Activated CD8-positive, alpha-beta T cell treated with anti-CD3 and anti-CD28 coated beads for 36 hours (primary cell): ENCODE data around the gene GATA6. TPM values are rescaled to one million over a fixed set of nuclear protein-coding genes. Genes with fewer than 3 reads are reported as not detected.
"Not testable (repeated sequence)": the region's sequence is repeated elsewhere in the genome, so short reads cannot be mapped to it uniquely, and the experiment has no call there.

Source experiments
- ATAC-seq: fragments of 200-7000 bp; cut with Tn5 transposase; one replicate; pipeline ENCODE4 v1.10.0; 2021; ENCODE audit warnings: mild to moderate bottlenecking, moderate library complexity
- CTCF ChIA-PET: fragments of 350-600 bp; sonication (Branson Sonifier 250); formaldehyde crosslinking; loops from one replicate; lab custom pipeline; 2021; ENCODE audit warnings: antibody characterized with exemption; lab: Charles Lee
- POLR2A ChIA-PET: fragments of 350-600 bp; sonication (Branson Sonifier 250); formaldehyde crosslinking; loops from one replicate; lab custom pipeline; 2021; ENCODE audit warnings: antibody characterized with exemption; lab: Charles Lee
- DNase-seq: peaks from one replicate; pipeline ENCODE4 v3.0.0-alpha.2; 2020
- H3K27ac Mint-ChIP-seq: one replicate; pipeline ENCODE4 v1.8.0; 2021; ENCODE audit warnings: mild to moderate bottlenecking, mixed read lengths
- H3K27me3 Mint-ChIP-seq: one replicate; pipeline ENCODE4 v1.8.0; 2021; ENCODE audit warnings: mixed read lengths
- H3K36me3 Mint-ChIP-seq: one replicate; pipeline ENCODE4 v1.8.0; 2021; ENCODE audit warnings: low read depth, mixed read lengths
- H3K4me1 Mint-ChIP-seq: one replicate; pipeline ENCODE4 v1.8.0; 2021; ENCODE audit warnings: low read depth, mixed read lengths
- H3K4me3 Mint-ChIP-seq: one replicate; pipeline ENCODE4 v1.8.0; 2021; ENCODE audit warnings: mild to moderate bottlenecking, moderate library complexity, mixed read lengths
- H3K9me3 Mint-ChIP-seq: one replicate; pipeline ENCODE4 v1.8.0; 2021; ENCODE audit warnings: mixed read lengths
- CTCF ChIP-seq: fragments of 200-600 bp; IDR thresholded peaks from one replicate; pipeline ENCODE4 v1.8.0; 2022; ENCODE audit warnings: antibody characterized with exemption, mild to moderate bottlenecking
- intact Hi-C: fragments of 100-400 bp; cut with micrococcal nuclease; formaldehyde crosslinking; loops from one replicate; pipeline ENCODE4 v1.10.0; 2022
- total RNA-seq, 2 experiments: library from RNA; stranded (reverse); gene quantifications; one replicate each; pipeline ENCODE4 v1.2.3, GENCODE V29; 2021

Gene GATA6
- total RNA-seq, 2 experiments from 2014 or later, result not detected

- H3K4me3 Mint-ChIP-seq, result no peak overlapping the region
- ChIA-PET CTCF (no interaction called here), POLR2A (no interaction called here)
- peaks cover 4% of the 10 kb centered on the region for H3K4me1 Mint-ChIP-seq
- TF ChIP-seq CTCF, result no peak
- ATAC-seq (no peak), DNase-seq (no peak)
- H3K36me3 Mint-ChIP-seq, result no peaks in the 10 kb centered on the region
- intact Hi-C loops, result no loop called here
- no peak overlapping the region for H3K27ac Mint-ChIP-seq
- peaks cover 2% of the 10 kb centered on the region for H3K27me3 Mint-ChIP-seq
- no peaks in the 10 kb centered on the region for H3K9me3 Mint-ChIP-seq
Measured at GRCh38 chr18:22214731-22215528, 45.5 kb downstream of the GATA6 start.

DNA sequence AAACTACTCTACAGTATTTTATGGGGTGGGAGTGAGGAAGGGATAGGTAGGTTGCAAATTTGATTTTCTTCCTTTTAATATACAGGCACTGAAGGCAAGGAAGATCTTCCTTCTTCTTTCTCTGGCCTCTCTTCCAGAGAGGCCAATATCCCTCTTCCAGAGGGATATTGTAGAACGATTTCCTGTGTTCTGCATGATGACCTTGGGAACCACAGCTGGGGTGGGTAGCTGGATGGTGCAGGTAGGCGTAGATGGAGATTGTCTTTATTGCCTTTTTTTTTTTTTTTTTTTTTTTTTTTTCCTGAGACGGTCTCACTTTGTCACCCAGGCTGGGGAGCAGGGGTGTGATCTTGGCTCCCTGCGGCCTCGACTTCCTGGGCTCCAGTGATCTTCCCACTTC, 49.4 kb downstream of the GATA6 start:
- no peaks in the 10 kb centered on the region for H3K9me3 Mint-ChIP-seq
- no peaks in the 10 kb centered on the region for H3K36me3 Mint-ChIP-seq
- no peak for TF ChIP-seq CTCF
- no peak for DNase-seq
- H3K4me3 Mint-ChIP-seq, result no peak overlapping the region
- no peak for ATAC-seq
- POLR2A ChIA-PET, result no interaction called here
- H3K4me1 Mint-ChIP-seq, result peaks cover 14% of the 10 kb centered on the region
- intact Hi-C loops, result no loop called here
- CTCF ChIA-PET, result no interaction called here
- no peaks in the 10 kb centered on the region for H3K27me3 Mint-ChIP-seq
- no peak overlapping the region for H3K27ac Mint-ChIP-seq

- Mint-ChIP-seq H3K27ac (no peak overlapping the region), H3K27me3 (no peaks in the 10 kb centered on the region), H3K4me1 (peaks cover 11% of the 10 kb centered on the region), H3K36me3 (no peaks in the 10 kb centered on the region), H3K9me3 (no peaks in the 10 kb centered on the region), H3K4me3 (no peak overlapping the region)
- DNase-seq (no peak), ATAC-seq (no peak)
- intact Hi-C loops, result no loop called here
- no peak for TF ChIP-seq CTCF
- ChIA-PET CTCF (interaction anchor here (0.7 kb wide), 1 partner anchor 34 kb away, joined by 3 read pairs; no protein-coding TSS in a partner anchor), POLR2A (interaction anchor here (0.9 kb wide), 1 partner anchor 191 kb away, joined by 4 read pairs; no protein-coding TSS in a partner anchor)
Measured at GRCh38 chr18:22219568-22220355, 50.4 kb downstream of the GATA6 start.

DNA sequence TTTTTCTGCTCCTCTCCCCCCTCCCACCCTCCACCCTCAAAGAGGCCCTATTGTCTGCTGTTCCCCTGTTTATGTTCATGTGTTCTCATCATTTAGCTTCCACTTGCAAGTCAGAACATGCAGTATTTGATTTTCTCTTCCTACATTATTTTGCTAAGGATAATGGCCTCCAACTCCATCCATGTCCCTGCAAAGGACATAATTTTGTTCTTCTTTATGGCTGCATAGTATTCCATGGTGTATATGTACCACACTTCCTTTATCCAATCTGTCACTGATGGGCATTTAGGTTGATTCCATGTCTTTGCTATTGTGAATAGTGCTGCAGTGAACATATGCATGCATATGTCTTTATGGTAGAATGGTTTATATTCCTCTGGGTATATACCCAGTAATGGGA, 51.2 kb downstream of the GATA6 start:
- DNase-seq, H3K27ac Mint-ChIP-seq, H3K4me3 Mint-ChIP-seq, ATAC-seq, POLR2A ChIA-PET, H3K36me3 Mint-ChIP-seq, intact Hi-C loops, H3K27me3 Mint-ChIP-seq, H3K9me3 Mint-ChIP-seq, CTCF ChIA-PET: not testable (repeated sequence)
- H3K4me1 Mint-ChIP-seq, result peaks cover 11% of the 10 kb centered on the region

DNA sequence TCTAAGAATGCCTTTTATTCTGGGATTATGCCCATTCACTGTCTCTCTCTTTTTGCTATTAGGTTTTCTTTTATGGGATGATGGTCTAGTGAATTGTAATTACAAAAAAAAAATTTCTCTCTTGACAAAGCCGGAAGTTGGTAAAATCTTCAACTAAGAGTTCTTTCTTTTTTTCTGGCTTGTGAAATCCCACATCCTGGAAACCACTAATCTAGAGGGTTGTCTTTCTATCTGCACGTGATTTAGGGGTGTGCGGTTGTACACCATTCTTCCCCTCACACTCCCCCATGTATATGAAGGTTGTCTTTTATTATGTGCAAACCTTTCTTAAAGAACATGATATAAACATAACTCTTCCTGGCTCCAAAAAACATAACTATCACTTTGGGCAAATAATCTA, 52.0 kb downstream of the GATA6 start:
- POLR2A ChIA-PET, result no interaction called here
- intact Hi-C loops, result no loop called here
- CTCF ChIA-PET, result no interaction called here
- no peak for TF ChIP-seq CTCF
- Mint-ChIP-seq H3K9me3 (no peaks in the 10 kb centered on the region), H3K27me3 (no peaks in the 10 kb centered on the region), H3K4me3 (no peak overlapping the region), H3K4me1 (peaks cover 11% of the 10 kb centered on the region), H3K36me3 (no peaks in the 10 kb centered on the region), H3K27ac (no peak overlapping the region)
- no peak for DNase-seq
- ATAC-seq, result no peak
